Suppressor macrophage treated with lipopolysaccharide for 1 hour (primary cell): ENCODE results near the gene DMRT2.

Experiments
- DNase-seq, 3 donors: peaks; one replicate each; pipeline ENCODE4 v3.0.0-alpha.2; 2020 to 2022

The DMRT2 gene

DNA sequence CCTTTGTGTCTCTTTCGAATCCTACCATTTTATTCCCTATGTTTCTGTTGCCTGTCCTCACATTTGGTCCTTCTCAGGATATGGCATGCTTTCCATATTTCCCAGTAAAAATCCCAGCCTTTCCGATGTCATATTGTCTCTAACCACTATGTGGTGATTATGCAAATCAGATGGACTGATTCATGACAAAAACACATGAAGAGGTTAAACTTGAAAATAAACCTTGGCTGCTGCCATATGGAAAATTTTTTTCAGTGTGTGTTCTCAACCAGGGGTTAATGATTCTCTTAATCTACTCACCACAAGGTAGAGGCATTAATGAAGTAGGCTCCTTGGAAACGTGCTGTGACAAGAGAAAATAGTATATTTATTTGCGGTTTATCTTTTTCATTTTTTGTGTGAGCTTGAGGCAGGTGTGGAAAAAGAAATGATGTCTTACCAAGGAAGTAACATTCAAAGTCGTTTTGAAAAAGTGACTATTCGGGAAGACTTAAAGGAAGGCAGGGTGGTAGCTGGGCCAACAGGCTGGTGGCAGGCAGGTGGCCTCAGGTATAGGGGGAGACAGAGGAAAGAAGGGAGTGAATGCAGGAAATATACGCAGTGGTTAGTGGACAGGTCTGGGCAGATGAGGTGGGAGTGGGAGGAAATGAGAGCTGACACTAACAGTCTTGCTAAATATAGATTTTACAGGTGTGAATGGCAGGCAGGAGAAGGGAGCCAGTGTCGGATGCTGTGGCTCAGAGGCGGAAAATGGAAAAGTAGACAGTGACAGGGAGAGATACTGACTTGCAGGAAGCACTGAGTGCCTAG, 46.2 kb downstream of the DMRT2 start:
- no peak for DNase-seq

DNA sequence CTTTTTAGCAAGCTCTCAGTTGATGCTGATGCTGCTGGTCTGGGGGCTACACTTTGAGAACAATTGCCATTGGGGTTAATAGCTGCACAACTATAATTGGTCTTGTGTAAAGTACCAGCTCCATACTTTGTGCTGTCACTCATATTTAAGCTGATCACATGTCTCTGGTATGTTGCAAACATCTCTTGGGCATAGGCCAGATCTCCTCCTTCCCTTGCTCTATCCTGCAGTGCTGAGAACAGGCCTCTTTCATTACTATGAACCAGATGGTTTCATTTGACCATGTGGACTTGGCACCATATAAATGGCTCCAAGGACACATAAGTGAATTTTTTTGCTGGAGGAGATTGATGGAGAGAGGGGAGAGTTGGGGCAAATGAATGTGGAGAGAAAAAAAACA, 48.4 kb downstream of the DMRT2 start:
- no peak for DNase-seq

DNA sequence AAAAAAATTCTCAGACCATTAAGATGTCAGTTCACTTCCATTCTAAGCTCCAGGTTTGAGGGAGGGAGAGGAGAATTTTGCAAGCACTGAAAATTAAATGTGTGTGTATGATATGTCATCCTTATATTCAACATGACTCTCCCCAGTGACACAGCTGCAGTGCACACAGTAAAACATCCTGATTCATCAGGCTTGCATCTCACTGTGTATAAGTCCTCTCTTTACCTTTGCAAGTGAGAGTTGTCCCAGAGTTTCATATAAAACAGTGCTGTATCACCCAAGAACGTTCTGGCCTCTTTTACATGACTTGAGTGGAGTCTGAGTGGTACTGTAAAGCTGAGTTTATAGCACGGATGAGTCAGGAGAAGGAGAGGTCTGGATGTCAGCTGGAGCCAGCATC, 50.0 kb downstream of the DMRT2 start:
- no peak for DNase-seq

DNA sequence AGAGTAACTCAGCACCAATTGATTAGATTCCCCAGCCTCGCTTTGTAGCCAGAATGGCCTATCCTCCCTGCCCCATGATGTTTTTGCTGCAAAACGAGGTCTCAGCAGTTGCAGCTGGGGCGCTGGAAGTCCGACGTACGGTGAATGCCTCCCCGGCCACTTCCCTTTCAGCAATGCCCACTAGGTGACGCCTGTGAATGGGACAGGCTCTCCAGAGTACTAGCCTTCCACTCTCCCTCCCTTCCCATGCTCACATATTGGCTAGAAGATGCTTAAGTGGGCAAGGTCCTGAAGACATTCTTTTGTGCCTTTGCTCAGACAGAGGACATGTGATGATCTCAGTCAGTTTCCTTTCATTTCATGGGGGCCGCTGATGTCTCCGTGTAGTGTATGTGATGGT, 50.8 kb downstream of the DMRT2 start:
- peak in 2 of 3 donors; percentile 1 to 19 for DNase-seq

DNA sequence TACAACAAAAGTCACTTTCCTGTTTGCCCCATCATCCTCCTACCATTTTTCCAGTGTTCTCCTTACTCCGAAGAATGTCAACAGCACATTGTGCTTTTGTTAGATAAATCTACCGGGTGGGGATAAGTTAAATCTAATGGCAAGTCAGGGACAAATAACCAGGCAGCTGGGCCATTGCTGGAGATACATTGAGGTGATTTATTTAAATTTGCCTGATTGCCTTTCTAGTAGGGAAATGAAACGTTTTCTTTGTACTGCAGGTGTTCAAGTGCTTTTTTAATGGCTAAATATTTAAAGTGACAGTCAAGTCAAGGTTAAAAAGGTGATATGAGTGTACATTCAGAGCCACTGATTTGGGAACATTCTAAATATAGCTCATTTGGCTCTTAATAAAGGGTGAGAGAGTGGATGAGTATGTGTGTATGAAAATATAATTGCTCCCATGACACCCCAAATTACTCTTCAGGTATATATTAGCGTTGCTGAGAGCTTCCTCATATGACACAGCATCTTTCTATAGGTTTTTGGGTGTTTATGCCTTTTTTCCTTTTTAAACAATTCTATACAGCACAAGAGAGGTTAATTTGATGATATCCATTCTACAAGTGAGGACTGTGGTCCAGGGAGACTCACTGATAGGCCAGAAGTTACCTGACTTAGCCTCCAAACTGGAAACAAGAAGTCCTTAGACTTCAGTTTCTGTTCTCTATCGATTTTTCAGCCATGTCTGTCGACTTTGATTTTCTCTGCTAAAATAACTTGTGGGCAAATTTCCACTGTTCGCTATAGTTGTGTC, 51.9 kb downstream of the DMRT2 start:
- no peak for DNase-seq

DNA sequence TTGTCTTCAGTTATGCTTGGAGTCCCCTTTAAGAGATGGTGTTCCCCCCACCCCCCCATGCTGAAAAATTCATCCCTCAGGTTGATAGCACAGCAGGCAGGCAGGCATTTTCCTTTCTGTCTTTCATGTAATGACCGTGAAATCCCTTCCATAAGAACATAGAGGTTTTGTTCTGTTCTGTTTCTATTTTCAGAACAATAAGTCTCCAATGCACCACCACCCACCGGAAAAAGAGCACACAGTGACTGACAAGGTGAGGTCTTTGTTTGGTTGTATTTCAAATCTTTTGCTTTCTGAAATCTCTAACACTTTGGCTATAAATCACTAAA, 52.4 kb downstream of the DMRT2 start:
- no peak for DNase-seq
